BE2C (cell line): ENCODE measurements around the gene EIF4E3.

Experiments
- DNase-seq: peaks from one replicate; pipeline ENCODE4 v3.0.0-alpha.2; 2020
- H3K27me3 ChIP-seq: fragments of 250-450 bp; sonication (Bioruptor Pico); 2 replicates; pipeline ENCODE4 v1.5.1; 2020; ENCODE audit warnings: mild to moderate bottlenecking
- H3K36me3 ChIP-seq: fragments of 250-450 bp; sonication (Bioruptor Pico); 2 replicates; pipeline ENCODE4 v1.5.1; 2020; ENCODE audit warnings: mild to moderate bottlenecking
- H3K4me1 ChIP-seq: fragments of 250-450 bp; sonication (Bioruptor Pico); 2 replicates; pipeline ENCODE4 v1.5.1; 2020
- H3K4me3 ChIP-seq: 2 replicates; pipeline ENCODE4 v1.5.1; 2011; ENCODE audit warnings: low read depth, low read length
- H3K9me3 ChIP-seq: fragments of 250-450 bp; sonication (Bioruptor Pico); 2 replicates; pipeline ENCODE4 v1.5.1; 2020
- CTCF ChIP-seq: IDR thresholded peaks from 2 replicates; pipeline ENCODE4 v1.5.1; 2012; ENCODE audit warnings: mild to moderate bottlenecking, low read depth, low read length

Gene EIF4E3

GRCh38 chr3:71708476-71709105 is 16.6 kb downstream of the EIF4E3 start:
- H3K27me3 ChIP-seq, result no peaks in the 10 kb centered on the region
- TF ChIP-seq CTCF, result no peak

GRCh38 chr3:71707595-71707994 is 17.6 kb downstream of the EIF4E3 start:
- no peak for TF ChIP-seq CTCF
- H3K9me3 ChIP-seq, result no peaks in the 10 kb centered on the region
- no peaks in the 10 kb centered on the region; the same call in 1 of the 2 replicates for H3K4me1 ChIP-seq
- H3K4me3 ChIP-seq, result no peak overlapping the region
- no peak for DNase-seq
- no peaks in the 10 kb centered on the region for H3K27me3 ChIP-seq
- H3K36me3 ChIP-seq, result no peaks in the 10 kb centered on the region

More at GRCh38 chr3:71708476-71709105, 16.6 kb downstream of the EIF4E3 start:
- Histone ChIP-seq H3K4me3 (no peak overlapping the region), H3K9me3 (no peaks in the 10 kb centered on the region), H3K36me3 (no peaks in the 10 kb centered on the region), H3K4me1 (no peaks in the 10 kb centered on the region; the same call in 1 of the 2 replicates)
- no peak for DNase-seq

- Histone ChIP-seq H3K4me1 (no peaks in the 10 kb centered on the region; the same call in 1 of the 2 replicates), H3K4me3 (no peak overlapping the region), H3K27me3 (no peaks in the 10 kb centered on the region), H3K9me3 (no peaks in the 10 kb centered on the region), H3K36me3 (no peaks in the 10 kb centered on the region)
- DNase-seq, result no peak
- TF ChIP-seq CTCF, result no peak
Observed at GRCh38 chr3:71705681-71706080, 19.5 kb downstream of the EIF4E3 start.

GRCh38 chr3:71704915-71705314 is 20.3 kb downstream of the EIF4E3 start:
- DNase-seq, result no peak
- Histone ChIP-seq H3K27me3 (no peaks in the 10 kb centered on the region), H3K36me3 (no peaks in the 10 kb centered on the region), H3K4me3 (no peak overlapping the region), H3K4me1 (no peaks in the 10 kb centered on the region), H3K9me3 (no peaks in the 10 kb centered on the region)
- TF ChIP-seq CTCF, result no peak

- no peaks in the 10 kb centered on the region for H3K9me3 ChIP-seq
- no peak for DNase-seq
- H3K4me1 ChIP-seq, result no peaks in the 10 kb centered on the region
- no peaks in the 10 kb centered on the region for H3K27me3 ChIP-seq
- no peak for TF ChIP-seq CTCF
- no peaks in the 10 kb centered on the region for H3K36me3 ChIP-seq
- no peak overlapping the region for H3K4me3 ChIP-seq
Observed at GRCh38 chr3:71703797-71704196, 21.4 kb downstream of the EIF4E3 start.

- DNase-seq, result no peak
Observed at GRCh38 chr3:71702131-71703024, 22.8 kb downstream of the EIF4E3 start.

More at GRCh38 chr3:71702131-71703024, 22.8 kb downstream of the EIF4E3 start:
- no peaks in the 10 kb centered on the region for H3K9me3 ChIP-seq
- no peaks in the 10 kb centered on the region for H3K36me3 ChIP-seq
- no peaks in the 10 kb centered on the region for H3K27me3 ChIP-seq
- TF ChIP-seq CTCF, result no peak
- no peaks in the 10 kb centered on the region for H3K4me1 ChIP-seq
- H3K4me3 ChIP-seq, result no peak overlapping the region
